GM18498 (cell line): ENCODE results near the gene TMEM150A.
"Not testable (repeated sequence)": the region's sequence is repeated elsewhere in the genome, so short reads cannot be mapped to it uniquely, and the experiment has no call there.

ENCODE experiments used
- ATAC-seq: cut with Tn5 transposase; IDR thresholded peaks from one replicate; pipeline ENCODE4 v1.9.1; 2021; ENCODE audit warnings: mild to moderate bottlenecking, moderate library complexity; ENCODE audit not compliant: unreplicated experiment

TMEM150A gene, protein sequence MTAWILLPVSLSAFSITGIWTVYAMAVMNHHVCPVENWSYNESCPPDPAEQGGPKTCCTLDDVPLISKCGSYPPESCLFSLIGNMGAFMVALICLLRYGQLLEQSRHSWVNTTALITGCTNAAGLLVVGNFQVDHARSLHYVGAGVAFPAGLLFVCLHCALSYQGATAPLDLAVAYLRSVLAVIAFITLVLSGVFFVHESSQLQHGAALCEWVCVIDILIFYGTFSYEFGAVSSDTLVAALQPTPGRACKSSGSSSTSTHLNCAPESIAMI

DNA sequence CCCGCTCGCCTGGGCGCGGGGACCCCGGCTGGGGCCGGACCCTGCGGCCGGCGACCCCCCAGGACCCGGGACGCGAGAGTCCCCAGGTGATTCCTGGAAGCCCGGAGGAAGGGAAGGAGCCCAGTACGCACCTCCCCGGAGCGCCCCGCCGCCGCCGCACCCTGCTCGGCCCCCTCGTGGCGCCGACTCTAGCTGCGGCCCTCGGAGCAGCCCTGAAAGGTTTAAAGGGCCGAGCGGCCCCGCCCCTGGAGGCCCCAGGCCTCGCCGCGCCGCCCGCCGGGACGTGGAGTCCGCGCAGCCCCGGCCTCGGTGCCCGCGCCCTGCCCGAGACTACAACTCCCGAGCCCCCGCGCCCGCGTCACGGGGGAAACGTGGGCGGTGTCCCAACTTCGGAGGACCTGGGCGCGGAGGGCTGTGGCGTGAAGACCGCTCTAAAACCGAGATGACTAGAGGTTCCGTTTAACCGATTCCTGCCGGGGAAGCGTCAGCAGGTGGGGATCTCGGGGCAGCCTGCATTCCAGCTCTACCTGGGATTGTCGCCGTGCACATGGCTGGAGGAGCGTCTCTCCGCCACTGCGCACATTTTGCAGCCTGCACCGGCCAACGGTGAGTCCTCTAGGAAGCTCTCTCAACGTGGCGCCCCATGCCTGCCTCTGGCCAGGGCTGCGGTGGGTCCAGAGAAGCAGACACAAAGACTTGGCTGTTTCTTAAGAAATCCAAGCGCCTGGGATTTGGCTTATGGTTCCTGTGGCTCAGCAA is at the start of gene TMEM150A:
Gene TMEM150A (minus strand): TSS at position 223 of the 759 bp plus-strand sequence. CDS start 750 bp downstream, outside the sequence.
- peak; percentile 95 for ATAC-seq

DNA sequence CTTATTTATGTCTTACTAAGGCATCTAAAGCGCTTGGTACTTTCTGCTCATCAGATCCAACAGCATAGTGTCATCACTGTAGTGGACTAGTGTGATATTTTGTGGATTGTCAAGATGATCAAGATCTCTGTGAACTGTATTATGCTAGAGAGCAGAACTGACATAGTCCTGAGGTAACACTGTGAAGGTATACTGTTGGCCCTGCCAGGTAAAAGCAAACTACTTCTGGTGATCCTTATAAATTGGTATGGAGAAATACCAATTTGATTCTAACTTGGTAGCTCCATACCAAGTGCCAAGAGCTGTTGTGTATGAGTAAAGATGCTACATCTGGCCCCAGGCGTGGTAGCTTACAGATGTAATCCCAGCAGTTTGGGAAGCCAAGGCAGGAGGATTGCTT is 49.6 kb upstream of the TMEM150A start:
- ATAC-seq, result no peak

DNA sequence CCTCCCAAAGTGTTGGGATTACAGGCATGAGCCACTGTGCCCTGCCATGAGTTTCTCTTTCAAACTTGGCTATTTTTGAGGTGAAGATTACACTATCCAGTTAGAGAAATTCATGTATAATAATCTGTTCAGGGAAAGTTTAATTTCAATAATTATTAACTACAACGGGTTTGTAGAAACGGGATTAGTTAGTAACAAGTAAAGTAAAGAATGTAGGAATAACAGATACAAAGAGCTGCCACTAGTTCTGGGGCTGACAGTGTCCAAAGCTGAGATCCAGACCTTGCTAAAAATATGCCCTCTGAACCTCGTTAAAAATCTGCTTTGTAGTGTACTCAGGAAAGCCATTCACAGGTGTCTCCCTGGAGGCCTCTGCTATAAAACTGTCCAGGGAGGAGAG is 48.6 kb upstream of the TMEM150A start:
- no peak for ATAC-seq

DNA sequence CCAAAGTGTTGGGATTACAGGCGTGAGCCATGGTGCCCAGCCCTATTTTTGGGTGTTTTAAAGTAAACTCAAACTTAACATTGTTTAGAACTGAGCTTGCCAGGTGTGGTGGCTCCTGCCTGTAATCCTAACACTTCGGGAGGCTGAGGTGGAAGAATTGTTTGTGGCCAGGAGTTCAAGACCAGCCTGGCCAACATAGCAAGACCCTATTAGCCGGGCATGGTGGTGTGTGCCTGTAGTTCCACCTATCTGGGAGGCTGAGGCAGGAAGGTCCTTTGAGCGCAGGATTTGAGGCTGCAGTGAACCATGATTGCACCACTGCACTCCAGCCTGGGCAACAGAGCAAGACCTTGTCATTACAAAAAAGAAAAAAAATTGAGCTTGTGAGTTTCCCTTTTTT is 48.0 kb upstream of the TMEM150A start:
- ATAC-seq, result no peak

DNA sequence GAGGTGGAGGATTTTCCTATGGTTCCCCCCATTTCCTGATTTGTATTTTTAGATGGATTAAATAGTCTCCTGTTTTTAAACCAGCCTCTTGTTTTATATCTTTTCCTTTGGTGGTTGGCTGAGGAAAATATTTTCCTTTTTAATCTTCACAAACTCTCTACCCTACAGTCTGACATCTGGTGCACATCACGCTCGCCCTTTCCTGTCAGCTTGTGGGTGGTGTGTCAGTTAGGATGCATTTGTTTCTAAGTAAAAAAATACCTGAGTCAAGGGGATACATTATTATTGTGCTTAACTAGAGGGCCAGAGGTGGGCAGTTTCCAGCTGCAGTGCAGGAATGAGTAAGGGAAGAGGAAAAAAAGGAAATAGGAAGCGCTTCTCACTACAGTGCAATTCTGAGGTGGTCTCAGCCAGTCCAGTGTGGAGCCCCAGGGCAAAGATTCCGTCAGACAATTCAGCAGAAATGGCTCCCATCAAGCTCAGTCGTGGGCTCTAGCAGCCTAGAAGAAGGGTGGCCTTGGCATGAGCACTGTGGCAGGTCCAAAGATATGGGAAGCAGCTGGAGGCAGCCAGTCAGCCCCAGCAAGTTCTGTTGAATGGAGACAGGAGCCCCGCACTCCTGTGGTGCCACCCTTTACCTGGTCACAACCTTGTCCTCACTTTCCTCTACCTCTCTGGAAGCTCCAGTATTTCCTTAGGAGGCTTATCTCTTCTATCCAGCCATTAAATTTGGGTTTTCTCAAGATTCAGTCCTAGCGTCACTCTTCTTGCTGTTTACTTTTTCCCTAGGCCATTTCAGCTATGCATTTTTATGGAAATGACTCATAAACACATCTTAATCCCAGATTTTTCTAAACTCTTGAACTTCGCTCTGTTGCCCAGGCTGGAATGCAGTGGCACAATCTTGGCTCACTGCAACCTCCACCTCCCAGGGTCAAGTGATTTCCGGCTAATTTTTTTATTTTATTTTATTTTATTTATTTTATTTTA is 47.0 kb upstream of the TMEM150A start:
- no peak for ATAC-seq

DNA sequence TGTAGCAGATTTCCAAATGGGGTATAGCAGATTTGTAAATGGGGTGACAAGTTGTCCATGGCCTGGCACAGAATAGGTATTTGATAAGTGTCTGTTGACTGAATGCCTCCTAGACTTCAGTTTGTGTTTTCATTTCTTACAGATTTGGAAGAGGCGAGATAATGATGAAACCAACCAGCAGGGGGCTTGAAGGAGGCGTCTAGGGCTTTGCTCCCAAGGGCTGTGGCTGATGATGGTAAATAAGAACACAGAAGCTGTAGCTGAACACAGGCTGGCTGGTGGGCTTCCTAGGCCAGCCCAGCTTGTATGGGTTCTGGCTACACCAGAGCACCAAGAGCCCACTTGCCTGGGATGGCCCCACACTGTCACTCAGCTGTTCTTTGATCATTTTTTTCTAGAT is 46.1 kb upstream of the TMEM150A start:
- no peak for ATAC-seq

DNA sequence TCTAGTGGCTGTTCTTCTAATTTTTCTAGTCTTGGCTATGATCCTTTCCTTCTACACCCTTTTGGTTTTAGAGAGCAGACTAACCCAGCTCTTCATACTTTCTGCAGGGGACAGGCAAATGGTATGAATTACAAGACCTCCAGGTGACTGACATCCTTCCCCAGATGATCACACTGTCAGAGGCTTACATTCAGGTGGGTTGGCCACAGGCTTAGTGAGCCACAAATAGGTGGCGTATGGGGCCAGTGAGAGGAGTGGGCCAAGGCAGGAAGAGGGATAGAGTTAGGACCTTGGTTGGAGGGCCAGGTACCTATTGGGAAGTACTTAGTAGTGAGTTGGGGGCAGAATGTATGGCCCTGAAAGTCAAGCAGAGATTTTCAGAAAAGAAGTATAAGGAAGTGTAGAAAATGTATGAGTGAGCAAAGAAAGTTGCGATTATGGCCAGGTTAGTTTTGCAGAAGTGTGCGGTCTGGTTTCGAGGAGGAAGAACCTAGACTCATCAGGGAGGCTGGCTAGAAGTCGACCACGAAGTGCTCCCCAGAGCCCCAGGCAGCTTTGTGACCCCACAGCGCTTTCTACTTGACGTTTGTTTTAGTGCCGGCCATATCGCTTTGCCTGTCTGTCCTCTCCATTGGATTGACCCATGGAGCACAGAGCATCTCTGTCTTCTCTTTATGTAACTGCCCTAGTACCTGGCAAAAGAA is 45.5 kb upstream of the TMEM150A start:
- peak; percentile 78 for ATAC-seq

DNA sequence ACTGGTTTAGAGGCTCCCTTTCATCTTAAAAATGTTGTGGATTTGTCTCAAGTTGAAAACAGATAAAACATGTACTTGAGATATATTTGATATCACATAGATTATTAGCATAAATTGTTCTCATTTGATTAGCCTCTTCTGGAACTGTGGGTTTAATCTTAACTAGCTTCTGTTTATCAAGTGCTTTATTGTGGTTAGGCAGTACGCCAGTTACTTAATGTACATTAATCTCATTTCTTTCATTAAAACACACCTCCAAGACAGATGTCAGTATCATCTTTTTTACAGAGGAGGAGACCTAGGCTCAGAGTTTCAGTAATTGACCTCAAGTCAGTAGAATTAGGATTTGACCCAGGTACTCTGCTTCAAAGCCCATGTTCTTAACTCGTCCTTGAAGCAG is 43.7 kb upstream of the TMEM150A start:
- ATAC-seq, result no peak

DNA sequence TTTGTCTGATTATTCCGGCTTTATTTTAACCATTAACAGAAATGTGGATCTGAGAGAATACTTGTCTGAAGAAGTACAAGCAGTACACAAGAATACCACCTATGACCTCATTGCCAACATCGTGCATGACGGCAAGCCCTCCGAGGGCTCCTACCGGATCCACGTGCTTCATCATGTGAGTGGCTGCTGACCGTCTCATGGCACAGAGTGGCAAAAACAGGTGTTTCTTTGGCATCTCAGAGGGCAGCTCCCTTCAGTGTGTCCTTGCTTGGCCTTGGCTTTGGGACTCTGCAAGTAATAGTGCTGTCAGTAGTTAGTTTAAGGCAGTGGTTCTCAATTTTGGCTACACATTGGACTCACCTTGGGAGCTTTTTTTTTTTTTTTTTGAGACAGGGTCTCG is 42.4 kb upstream of the TMEM150A start:
- ATAC-seq, result no peak

DNA sequence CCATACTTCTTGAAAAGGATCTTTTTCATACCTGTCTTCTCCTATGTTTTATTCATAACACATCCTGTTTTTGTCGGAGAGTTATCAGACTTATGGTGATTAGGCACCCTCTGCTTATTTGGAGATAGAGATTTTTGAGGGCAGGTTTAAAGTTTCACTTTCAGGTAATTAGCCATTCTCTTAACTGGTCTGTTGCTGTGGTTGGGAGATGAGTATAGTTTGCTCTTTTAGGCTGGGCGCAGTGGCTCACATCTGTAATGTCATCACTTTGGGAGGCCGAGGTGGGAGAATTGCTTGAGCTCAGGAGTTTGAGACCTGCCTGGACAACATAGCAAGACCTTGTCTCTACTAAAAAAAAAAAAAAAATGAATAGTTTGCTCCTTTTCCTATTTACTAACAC is 40.2 kb upstream of the TMEM150A start:
- peak; percentile 69 for ATAC-seq

DNA sequence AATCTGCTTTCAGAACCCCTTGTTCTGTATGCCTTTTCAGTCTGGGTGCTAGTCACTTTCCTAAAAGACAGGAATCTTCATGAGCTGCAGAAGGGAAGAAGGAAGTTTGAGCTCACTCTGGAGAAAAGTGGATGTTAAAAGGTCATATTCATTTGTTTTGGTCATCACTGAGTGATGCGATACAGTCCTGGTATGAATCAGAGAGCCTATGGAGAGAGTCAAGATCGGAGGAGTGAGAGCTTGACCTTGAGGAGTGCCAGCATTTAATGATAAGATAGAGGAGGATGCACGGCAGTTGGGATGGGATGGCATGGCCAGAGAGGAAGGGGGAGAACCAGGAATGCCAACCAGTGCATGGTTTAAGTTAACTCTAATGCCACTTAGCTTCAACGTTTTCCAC is 33.1 kb upstream of the TMEM150A start:
- no peak for ATAC-seq

DNA sequence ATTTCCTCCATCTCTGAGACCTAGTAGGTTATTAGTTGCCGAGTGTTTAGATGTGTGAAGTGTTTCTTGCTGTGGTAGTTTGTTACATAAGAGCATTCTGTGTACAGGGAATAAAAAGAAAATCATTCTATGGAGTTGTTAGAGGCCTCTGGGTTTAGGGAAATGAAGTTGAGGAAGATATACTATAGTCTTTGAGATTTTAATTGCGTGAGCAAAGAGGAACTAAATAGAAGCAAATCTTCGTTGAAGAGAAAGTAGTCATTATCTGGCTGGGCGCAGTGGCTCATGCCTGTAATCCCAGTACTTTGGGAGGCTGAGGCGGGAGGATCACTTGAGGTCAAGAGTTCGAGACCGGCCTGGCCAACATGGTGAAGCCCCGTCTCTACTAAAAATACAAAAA is 32.5 kb upstream of the TMEM150A start:
- ATAC-seq, result no peak

DNA sequence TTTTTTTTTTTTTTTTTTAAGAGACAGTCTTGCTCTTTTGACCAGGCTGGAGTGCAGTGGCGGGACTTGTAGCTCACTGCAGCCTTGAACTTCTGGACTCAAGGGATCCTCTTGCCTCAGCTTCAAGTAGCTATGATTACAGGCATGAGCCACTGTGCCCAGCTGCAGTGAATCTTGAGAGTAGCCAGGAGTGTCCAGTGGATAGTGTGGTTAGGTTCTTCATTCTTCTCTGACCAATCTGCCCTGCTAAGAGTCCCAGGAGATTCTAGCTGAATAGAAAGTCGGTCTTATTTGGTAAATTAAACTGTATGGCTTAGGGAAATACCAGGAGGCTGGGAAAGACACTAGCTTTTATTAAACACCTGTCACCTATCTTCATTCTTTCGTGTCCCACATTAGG is 28.8 kb upstream of the TMEM150A start:
- no peak for ATAC-seq

DNA sequence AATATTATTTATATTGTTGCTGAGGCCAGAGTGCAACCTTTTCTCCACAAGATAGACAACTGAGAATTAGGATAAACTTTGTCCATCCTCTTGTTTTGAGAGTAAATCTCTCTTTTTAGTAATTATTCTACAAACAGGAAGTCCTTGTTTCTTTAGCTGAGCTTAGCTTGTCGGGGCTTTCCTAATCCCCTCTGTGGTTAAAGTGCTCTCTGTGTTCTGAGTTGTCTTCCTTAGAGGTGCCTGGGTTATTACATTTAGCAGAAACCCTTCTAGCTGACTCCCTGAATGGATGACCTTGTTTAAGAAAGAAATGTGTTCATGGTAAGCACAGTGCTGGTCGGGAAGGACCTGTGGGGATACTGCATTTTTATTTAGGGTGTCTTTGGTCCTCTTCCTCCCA is 26.2 kb upstream of the TMEM150A start:
- no peak for ATAC-seq

DNA sequence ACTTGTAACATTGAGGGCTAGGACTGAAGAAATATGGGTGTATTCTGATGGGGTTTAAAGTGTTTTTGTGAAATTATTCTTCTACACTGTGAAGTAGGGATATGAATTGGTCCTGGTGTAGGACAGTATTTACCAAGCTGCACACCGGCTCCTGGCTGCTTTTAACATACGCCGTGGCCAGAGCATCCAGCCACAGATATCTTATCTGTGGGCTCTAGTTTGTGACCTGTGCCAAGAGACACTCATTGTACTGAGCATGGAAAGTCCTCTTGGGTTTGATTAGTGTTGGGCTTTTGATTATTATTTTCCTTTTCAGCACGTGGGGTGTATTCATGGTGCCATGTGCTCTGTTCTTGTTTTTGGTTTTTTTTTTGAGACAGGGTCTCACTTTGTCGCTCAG is 21.5 kb upstream of the TMEM150A start:
- ATAC-seq, result no peak

DNA sequence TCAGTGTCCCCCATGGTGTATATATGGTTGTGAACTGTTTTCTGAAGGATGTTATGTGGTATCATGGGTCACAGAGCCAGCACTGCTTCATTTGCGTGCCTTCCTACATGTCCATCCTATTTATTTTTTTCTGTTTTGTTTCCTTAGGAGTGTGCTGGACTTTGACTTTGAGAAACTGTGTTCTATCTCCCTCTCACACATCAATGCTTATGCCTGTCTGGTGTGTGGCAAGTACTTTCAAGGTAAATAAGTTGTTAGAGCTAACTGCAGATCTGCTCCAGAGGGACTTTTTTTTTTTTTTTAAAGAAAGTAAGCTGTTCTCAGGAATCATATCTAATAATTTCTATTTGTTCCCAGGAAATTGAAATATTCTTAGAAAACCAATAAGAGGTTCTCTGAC is 18.8 kb upstream of the TMEM150A start:
- no peak for ATAC-seq

DNA sequence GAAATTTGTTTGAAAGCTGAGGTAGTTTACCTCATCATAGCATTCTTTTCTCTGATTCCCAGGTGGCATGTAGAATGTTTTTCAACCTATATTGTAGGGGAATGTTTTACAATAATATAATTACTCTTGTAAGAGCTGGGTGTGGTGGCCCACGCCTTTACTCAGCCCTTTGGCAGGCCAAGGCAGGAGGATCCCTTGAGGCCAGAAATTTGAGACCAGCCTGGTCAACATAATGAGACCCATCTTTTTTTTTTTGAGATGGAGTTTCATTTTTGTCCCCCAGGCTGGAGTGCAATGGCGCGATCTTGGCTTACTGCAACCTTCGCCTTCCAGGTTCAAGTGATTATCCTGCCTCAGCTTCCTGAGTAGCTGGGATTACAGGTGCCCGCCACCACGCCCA is 17.1 kb upstream of the TMEM150A start:
- no peak for ATAC-seq

DNA sequence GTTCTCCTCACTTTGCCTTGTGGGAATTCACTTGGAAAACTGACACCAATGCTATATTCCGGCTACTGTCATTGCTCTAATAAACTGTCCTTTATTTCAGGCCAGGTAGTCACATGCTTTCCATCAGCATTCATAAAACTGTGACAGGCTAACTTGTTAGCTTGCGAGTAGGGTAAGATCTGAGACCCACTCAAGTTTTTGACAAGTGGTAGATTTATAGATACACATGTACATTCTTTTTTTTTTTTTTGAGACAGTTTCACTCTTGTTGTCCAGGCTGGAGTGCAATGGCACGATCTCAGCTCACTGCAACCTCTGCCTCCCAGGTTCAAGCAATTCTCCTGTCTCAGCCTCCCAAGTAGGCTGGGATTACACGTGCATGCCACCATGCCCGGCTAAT is 15.2 kb upstream of the TMEM150A start:
- ATAC-seq, result not testable (repeated sequence)

DNA sequence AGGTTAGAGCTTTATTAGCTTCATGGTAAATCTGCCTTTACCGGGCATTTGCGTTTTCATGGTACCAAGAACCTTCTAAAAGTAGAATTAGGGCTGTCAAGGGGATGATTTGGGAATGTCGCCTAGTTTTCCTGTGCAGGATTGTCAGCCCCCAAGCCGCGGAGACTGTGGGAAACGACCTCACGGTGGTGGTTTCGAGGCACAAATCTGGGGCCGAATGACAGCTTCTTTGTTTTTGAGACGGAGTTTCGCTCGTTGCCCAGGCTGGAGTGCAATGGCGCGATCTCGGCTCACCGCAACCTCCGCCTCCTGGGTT is 12.9 kb upstream of the TMEM150A start:
- ATAC-seq, result no peak

DNA sequence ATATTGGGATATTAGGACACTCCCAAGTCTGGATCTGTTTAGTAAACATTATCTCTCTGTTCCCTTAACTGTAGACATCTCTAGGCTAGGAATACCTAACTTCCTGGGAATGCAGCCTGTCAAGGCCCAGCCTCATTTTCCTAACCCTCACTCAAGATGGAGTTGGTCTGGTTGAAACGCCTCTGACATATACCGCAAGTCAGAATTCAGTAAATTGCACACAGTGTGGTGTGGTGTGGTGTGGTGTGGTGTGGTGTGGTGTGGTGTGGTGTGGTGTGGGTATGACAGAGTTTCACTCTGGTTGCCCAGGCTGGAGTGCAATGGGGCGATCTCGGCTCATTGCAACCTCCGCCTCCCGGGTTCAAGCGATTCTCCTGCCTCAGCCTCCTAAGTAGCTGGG is 12.3 kb upstream of the TMEM150A start:
- ATAC-seq, result not testable (repeated sequence)
